K562 (cell line): ENCODE data around the gene CDK5R2.

Source experiments
- BRD4 ChIP-seq: fragments of 200-600 bp; sonication (generic); IDR thresholded peaks from 2 replicates; pipeline ENCODE4 v1.6.1; 2017; ENCODE audit warnings: inconsistent platforms
- GATA2 ChIP-seq: sonication (generic); formaldehyde crosslinking; IDR thresholded peaks from 2 replicates; pipeline ENCODE4 v1.4.0; 2020; ENCODE audit warnings: mild to moderate bottlenecking, missing genetic modification reagents
- KDM4B ChIP-seq, 2 experiments: fragments of 450-650 bp in 1 of 2; sonication (generic) in 1 of 2; IDR thresholded peaks; 2 replicates each; pipeline ENCODE4 v1.6.1; 2016 to 2017; ENCODE audit warnings: borderline replicate concordance in 2 of 2, antibody characterized with exemption in 1 of 2, low read depth in 1 of 2, mild to moderate bottlenecking in 1 of 2
- SAFB2 ChIP-seq: fragments of 200-400 bp; formaldehyde crosslinking; IDR thresholded peaks from 2 replicates; pipeline ENCODE4 v1.6.1; 2018; ENCODE audit warnings: borderline replicate concordance, low read length, low read depth, moderate library complexity; ENCODE audit not compliant: severe bottlenecking
- ZNF121 ChIP-seq: sonication (generic); formaldehyde crosslinking; conservative IDR thresholded peaks from 2 replicates; pipeline ENCODE4 v1.8.0; 2022; ENCODE audit warnings: missing genetic modification reagents
- ZNF175 ChIP-seq: fragments of 200-800 bp; sonication (Bioruptor generic); IDR thresholded peaks from 2 replicates; pipeline ENCODE4 v1.6.1; 2016; ENCODE audit warnings: low read depth, mild to moderate bottlenecking, missing genetic modification characterization, missing compliant biosample characterization
- TF ChIP-seq, protein P1 (sequence below): sonication (generic); formaldehyde crosslinking; IDR thresholded peaks from 2 replicates; pipeline ENCODE4 v1.8.1; 2023; ENCODE audit warnings: mild to moderate bottlenecking, missing genetic modification reagents
- TF ChIP-seq, protein P2 (sequence below): sonication (generic); formaldehyde crosslinking; IDR thresholded peaks from 2 replicates; pipeline ENCODE4 v1.8.0; 2022; ENCODE audit warnings: mild to moderate bottlenecking, missing genetic modification reagents
- TF ChIP-seq, protein P3 (sequence below): fragments of 150-350 bp; IDR thresholded peaks from 2 replicates; pipeline ENCODE4 v1.6.1; 2014; ENCODE audit warnings: low read depth, mild to moderate bottlenecking, low read length, borderline replicate concordance
- TF ChIP-seq, protein P4 (sequence below), 3 experiments: IDR thresholded peaks in 2 of 3; conservative IDR thresholded peaks in 1 of 3; 2 replicates each; pipeline ENCODE4 v1.5.1; 2011 to 2012; ENCODE audit warnings: low read length in 3 of 3, mild to moderate bottlenecking in 3 of 3, control low read depth in 2 of 3, improper control_type of control experiment in 1 of 3, inconsistent platforms in 1 of 3, low read depth in 1 of 3, mixed read lengths in 1 of 3, moderate library complexity in 1 of 3; ENCODE audit not compliant: insufficient read depth in 2 of 3

- TF ChIP-seq, protein P1, sequence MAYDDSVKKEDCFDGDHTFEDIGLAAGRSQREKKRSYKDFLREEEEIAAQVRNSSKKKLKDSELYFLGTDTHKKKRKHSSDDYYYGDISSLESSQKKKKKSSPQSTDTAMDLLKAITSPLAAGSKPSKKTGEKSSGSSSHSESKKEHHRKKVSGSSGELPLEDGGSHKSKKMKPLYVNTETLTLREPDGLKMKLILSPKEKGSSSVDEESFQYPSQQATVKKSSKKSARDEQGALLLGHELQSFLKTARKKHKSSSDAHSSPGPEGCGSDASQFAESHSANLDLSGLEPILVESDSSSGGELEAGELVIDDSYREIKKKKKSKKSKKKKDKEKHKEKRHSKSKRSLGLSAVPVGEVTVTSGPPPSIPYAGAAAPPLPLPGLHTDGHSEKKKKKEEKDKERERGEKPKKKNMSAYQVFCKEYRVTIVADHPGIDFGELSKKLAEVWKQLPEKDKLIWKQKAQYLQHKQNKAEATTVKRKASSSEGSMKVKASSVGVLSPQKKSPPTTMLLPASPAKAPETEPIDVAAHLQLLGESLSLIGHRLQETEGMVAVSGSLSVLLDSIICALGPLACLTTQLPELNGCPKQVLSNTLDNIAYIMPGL (CRISPR knock-in tag) = no peak
- TF ChIP-seq BRD4 (no peak), ZNF121 (CRISPR knock-in tag) (no peak), ZNF175 (no peak), GATA2 (CRISPR knock-in tag) (no peak), SAFB2 (no peak), KDM4B (IDR thresholded peaks at IDR 0.05; ENCODE audit: borderline replicate concordance in 2 of 2, low read depth in 1 of 2) (no peak)
- TF ChIP-seq, protein P2, sequence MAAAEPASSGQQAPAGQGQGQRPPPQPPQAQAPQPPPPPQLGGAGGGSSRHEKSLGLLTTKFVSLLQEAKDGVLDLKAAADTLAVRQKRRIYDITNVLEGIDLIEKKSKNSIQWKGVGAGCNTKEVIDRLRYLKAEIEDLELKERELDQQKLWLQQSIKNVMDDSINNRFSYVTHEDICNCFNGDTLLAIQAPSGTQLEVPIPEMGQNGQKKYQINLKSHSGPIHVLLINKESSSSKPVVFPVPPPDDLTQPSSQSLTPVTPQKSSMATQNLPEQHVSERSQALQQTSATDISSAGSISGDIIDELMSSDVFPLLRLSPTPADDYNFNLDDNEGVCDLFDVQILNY (CRISPR knock-in tag) = no peak
- TF ChIP-seq, protein P3, sequence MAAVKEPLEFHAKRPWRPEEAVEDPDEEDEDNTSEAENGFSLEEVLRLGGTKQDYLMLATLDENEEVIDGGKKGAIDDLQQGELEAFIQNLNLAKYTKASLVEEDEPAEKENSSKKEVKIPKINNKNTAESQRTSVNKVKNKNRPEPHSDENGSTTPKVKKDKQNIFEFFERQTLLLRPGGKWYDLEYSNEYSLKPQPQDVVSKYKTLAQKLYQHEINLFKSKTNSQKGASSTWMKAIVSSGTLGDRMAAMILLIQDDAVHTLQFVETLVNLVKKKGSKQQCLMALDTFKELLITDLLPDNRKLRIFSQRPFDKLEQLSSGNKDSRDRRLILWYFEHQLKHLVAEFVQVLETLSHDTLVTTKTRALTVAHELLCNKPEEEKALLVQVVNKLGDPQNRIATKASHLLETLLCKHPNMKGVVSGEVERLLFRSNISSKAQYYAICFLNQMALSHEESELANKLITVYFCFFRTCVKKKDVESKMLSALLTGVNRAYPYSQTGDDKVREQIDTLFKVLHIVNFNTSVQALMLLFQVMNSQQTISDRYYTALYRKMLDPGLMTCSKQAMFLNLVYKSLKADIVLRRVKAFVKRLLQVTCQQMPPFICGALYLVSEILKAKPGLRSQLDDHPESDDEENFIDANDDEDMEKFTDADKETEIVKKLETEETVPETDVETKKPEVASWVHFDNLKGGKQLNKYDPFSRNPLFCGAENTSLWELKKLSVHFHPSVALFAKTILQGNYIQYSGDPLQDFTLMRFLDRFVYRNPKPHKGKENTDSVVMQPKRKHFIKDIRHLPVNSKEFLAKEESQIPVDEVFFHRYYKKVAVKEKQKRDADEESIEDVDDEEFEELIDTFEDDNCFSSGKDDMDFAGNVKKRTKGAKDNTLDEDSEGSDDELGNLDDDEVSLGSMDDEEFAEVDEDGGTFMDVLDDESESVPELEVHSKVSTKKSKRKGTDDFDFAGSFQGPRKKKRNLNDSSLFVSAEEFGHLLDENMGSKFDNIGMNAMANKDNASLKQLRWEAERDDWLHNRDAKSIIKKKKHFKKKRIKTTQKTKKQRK = no peak
- TF ChIP-seq, protein P4, sequence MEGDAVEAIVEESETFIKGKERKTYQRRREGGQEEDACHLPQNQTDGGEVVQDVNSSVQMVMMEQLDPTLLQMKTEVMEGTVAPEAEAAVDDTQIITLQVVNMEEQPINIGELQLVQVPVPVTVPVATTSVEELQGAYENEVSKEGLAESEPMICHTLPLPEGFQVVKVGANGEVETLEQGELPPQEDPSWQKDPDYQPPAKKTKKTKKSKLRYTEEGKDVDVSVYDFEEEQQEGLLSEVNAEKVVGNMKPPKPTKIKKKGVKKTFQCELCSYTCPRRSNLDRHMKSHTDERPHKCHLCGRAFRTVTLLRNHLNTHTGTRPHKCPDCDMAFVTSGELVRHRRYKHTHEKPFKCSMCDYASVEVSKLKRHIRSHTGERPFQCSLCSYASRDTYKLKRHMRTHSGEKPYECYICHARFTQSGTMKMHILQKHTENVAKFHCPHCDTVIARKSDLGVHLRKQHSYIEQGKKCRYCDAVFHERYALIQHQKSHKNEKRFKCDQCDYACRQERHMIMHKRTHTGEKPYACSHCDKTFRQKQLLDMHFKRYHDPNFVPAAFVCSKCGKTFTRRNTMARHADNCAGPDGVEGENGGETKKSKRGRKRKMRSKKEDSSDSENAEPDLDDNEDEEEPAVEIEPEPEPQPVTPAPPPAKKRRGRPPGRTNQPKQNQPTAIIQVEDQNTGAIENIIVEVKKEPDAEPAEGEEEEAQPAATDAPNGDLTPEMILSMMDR (IDR thresholded peaks at IDR 0.05 in 2 of 3, conservative IDR thresholded peaks at IDR 0.05 in 1 of 3; ENCODE audit: insufficient read depth in 2 of 3, low read depth in 1 of 3, low read length in 3 of 3) = no peak
These were observed 29.2 kb downstream of the CDK5R2 start for GRCh38 chr2:218988650-218989049.
